HG02763 (cell line): ENCODE data around the gene KCNJ16.

Source experiments
- ATAC-seq: cut with Tn5 transposase; IDR thresholded peaks from one replicate; pipeline ENCODE4 v1.9.1; 2021; ENCODE audit warnings: mild to moderate bottlenecking, moderate library complexity; ENCODE audit not compliant: unreplicated experiment

The KCNJ16 gene

DNA sequence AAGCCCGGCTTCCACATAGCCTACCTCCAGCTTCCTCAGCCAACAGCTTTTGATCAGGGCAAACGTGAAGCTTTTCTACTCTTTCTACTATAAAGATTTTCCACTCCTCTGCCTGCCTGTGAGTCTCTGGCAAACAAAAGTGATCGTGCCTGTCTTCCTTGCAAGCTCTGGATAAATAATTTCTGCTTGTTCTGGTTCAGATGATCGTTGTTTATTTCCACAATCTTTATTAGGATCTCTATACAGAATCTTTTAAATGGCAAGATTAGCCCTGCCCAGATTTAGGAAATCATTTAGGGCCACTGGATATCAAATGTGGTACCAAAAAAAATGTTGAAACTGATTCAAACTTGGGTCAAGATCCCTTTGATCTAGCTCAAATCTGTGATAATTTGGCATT is 20.4 kb downstream of the KCNJ16 start:
- ATAC-seq, result no peak

DNA sequence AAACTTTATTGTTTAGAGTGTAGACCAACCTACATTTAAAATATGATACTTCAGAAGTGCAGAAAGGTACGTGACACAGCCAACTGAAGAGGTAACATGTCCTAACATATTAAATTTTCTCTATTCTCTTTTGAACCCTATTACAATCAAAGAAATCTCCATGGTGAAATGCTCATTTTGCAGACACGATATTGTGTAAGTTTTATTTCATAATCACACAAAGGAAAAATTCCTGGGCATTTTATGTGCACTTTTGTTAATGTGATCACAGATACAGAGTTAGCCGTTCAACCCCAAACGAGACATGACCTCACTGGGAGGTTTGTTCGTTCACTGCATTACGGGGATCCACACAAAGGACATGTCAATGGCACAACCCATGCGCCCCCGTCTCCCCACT is 21.8 kb downstream of the KCNJ16 start:
- no peak for ATAC-seq

DNA sequence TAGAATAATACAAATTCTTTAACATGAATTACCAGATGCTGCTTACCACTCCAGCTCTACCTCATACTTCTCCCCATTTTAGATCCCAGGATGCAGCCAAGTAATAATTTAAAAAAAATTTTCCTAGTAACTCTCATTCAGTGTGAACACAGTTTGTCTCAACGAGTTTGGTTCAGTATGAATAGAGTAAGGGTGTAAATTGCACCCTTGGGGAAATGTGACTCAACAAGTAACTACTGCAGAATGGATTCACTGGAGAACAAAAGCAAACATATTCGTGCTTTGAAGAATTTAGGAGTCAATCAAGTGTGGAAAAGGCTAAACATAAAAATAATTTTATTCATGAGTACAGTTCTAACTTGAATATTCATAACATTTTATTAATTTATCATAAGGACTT is 23.0 kb downstream of the KCNJ16 start:
- no peak for ATAC-seq

DNA sequence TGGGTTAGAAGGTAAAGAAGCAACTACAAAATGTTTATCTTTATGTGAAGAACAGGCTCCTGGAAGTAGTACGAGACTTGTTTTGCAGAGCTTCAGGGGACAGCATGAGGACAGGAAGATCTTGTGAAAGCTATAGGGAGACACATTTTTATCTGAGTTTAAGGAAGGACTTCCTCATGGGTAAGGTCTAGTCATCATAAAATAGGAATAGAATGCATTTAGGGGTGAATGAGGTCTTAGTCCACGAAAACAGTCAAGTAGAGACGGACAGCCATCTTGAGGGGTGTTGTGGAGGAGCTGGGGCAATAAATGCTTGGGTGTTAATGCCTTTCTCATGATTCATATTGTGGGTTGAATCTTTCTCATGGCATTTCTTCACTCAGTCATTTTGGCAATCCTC is 24.3 kb downstream of the KCNJ16 start:
- no peak for ATAC-seq

DNA sequence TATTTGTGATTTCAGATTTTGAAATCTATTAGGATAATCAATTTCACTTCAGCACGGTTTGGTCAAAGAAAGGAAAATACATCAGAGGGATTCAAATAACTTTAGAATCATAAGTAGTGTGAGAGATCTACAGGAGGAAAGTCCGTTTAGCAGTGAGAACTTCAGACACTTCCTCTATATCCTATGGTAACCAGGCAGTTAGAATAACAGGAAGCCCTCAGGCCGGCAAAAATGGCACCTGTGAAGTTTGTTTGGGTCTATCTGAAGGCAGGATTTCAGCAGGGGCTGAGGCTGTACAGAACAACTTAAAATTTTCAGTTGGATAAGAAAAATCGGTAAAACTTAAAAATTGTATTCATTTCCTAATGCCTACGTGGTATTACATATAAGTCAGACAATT is 24.9 kb downstream of the KCNJ16 start:
- no peak for ATAC-seq

DNA sequence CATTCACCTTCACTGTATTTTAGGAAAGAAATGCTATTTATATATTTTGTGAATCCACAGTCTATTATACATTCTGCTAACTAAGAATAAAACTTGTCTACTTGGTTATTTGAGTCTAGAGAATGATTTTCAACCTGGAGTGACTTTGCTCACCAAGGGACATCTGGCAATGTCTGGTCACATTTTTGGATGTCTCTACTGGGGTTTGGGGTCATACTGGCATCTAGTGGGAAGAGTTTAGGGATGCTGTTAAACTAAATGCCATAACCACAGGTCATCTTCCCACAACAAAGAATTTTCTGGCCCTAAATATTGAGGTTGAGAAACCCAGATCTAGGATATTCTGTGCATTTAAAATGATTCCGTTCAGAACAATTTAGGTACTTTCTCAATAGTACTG is 26.0 kb downstream of the KCNJ16 start:
- no peak for ATAC-seq

DNA sequence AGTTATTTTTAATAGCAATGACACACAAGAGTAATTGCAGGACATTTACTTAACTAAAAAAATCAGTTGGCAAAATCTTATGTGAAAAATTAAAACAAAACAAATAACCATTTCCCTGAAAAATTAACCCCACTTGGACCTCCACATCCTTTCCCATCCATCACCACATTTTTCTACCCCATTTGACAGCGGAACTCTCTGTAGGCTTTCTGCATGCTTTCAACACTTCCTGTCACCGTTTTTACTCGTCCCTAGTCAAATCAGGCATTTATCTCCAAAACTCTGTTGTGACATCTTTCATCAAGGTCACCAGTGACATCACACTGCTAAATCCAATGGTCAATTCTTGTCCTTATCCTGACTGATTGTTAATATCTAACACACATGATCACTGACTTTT is 27.5 kb downstream of the KCNJ16 start:
- no peak for ATAC-seq

DNA sequence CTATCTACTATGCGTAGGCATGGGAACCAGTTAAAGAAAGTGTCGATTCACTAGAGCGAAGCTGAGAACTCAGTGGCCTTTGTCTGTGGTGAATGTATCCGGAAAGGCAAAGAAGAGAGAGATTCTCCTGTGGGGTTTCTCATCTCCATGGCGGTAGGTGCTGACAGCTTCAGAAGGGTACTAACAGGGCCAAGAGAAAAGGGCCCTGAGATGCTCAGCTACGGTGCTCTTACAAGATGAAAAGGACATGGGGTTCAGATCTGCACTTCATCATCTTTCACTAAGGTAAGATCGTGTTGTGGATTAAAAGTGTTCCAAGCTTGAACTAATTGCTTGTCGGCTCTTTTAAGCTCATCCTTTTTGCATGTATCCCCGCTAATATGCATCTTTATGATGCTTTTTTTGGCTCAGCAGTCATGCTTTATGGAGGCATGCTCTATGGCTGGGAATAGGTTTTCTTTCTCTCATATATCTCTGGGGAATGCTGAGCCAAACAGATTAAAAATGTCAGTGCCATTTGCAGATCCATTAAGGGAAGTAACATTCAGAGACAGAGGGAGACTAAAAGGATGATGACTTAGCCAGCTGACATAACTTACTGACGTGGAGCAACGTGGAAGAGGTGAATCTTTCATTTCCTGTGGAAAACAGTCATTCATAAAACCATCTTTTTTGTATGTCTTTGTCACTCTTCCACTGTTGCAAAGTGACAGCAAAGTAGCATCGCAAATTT is 29.9 kb downstream of the KCNJ16 start:
- ATAC-seq, result no peak

DNA sequence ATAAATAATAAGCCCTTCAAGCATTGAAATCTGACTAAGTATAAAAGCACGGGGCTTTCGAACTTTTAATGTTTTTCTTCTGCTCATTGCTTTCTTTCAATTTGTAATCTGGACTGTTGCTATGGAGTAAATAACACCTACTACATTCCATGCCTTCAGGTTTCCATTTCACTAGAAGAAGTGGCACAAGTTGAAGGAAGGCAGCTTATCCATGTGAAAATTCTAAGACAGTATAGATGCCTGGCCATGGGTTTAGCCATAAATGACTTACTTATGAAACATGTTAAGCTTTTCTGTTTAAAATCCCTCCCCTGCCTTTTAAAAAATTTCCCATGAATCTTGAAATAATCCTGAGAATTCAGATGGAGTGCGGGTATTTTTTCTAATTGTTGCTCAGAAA is 30.6 kb downstream of the KCNJ16 start:
- no peak for ATAC-seq

DNA sequence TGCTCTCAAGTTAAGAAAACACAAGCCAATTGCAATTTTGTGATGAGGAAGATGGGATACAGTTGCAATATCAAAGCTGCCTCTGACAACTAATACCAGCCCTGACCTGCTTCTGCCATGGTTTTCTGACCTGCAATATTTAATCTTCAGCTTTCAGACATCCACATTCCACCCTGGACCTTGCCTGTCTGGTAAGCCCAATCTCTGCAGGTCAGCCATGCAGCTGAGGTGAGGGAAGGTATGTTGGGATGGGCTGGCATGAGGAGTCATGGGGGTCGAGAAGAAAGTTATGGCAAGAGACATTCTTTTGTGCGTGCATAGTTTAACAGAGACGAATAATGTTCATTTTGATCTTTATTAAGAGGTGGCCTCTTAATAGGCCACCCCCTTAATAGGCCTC is 31.5 kb downstream of the KCNJ16 start:
- ATAC-seq, result no peak

DNA sequence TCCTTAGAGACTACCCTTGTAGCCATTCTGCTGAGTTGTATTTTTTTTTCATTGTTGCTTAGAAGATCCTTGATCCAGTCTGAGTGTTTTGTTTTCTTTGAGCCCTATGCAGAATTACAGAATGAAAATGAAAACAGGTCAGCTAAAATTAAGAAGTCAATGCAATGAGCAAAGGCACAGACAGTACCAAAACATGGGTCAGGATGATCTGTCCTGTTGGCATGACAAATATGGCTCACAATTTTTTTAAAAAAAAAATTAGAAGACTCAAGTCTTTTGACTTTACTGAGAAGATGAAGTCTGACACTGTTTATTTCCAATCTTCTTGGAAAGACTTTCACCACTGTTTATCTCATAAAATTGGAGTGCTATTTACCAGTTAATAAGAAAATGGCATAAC is 32.4 kb downstream of the KCNJ16 start:
- ATAC-seq, result no peak

DNA sequence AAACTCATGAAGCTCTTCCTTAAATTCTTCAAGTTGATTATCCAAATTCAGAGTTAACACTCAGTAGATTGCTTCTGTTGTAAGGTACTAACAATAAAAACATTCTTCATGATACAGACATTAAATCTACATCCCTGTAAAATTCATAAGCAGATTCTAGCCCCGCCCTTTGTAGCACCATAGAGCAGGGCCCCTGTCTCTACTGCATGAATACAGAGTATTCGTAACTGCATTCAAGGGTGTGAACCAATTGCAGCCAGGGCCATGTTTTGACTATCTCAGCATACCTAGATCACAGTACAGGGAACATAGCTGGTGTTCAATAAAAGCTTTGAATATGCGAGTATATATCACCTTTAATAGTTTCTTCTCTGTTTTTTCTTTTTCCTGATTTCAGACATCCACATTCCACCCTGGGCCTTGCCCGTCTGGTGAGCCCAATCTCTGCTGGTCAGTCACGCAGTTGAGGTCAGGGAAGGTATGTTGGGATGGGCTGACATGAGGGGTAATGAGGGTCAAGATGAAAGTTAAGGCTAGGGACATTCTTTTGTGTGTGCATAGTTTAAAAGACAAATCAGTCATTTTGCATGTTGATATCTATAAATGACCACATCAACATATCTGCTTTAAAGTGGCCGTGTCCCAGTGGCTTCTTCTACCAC is 33.0 kb downstream of the KCNJ16 start:
- no peak for ATAC-seq

DNA sequence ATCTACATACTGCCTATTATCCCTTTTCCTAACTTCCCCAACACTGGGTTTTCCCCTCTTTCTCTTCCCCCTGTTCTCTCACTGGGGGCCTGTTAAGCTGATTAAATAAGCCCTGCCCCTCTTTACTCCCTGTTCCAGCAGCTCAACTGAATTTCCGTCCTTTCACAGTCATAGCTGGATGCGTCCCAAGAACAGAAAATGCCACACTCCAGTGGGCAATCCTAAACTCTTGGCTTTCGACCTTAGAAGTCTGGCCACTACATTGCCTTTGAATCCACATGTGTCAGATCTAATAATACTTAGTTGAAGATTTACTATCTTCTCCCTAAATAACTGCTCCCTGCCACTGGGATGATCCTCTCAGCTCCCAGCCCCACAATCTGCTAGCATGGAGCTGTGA is 34.5 kb downstream of the KCNJ16 start:
- no peak for ATAC-seq

DNA sequence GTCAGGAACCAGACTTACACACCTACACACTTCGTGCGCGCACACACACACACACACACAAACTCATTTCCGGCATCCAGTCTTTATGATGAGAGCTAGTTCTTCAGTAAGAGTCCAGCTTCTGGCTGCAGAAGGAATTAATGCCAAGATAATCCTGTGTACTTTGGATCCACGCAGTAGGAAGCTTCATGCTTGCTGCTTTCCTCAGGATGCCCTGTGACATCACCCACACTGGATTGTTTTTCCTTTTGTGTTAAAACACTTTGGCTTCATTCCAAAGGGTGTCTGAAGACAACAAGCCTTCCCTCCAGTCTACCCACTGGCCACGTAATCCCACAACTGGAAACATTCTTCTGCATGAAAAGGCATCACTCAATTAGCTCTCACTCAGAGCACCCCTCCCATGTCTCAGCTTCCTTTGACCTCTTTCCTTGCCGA is 35.4 kb downstream of the KCNJ16 start:
- no peak for ATAC-seq

DNA sequence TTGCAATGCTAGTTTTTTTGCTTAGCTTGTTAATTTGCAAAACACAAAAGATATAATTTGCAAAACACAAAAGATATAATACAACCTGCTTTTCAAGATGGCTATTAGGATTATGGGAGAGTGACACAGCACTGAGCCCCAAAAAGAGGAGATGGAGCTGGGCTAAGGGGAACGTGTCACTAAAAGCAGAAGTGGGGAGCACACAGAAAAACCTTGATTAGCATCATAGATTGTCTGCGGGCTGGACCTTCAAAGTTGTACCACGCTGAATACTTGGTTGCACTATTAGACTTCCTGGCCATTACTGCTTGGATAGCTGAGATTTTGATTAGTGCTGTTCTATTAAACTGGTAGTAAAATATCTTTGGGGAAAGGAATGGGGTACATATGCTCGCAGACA is 36.2 kb downstream of the KCNJ16 start:
- no peak for ATAC-seq

DNA sequence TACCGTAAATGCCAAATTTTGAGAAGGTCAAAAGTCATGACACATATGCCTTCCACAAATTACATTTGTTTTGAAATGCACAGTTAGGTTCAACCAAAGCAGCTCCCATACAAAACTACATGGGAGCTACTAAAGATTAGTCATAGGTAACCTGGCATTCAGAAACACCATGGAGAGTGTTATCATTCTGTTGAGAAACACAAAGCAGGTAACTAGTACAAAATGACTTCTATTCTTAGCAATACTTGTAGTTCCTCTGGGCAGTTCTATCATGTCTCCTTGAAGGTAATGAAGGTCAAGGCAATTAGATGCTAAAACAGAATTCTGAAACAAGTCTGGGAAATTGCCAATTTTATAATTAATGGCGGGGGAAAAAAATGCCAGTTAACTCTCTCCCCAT is 39.4 kb downstream of the KCNJ16 start:
- ATAC-seq, result no peak

DNA sequence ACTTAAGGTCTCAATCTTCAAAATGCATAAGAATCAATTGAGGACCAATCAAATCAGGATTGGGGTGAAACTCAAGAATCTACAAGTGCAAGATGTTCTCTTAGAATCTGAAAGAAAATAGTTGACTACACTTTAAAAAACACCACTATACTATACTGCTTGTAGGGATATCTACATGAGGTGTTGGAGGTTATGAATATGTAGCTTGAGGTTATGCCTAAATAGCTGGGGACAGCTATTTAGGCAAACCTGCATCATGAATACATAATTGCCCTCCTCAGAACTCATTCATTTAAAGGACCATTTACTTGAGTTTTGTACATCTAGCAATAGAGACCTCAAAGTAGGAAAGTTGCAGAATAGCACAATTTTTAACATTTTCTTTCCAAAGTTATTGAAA is 40.1 kb downstream of the KCNJ16 start:
- no peak for ATAC-seq

DNA sequence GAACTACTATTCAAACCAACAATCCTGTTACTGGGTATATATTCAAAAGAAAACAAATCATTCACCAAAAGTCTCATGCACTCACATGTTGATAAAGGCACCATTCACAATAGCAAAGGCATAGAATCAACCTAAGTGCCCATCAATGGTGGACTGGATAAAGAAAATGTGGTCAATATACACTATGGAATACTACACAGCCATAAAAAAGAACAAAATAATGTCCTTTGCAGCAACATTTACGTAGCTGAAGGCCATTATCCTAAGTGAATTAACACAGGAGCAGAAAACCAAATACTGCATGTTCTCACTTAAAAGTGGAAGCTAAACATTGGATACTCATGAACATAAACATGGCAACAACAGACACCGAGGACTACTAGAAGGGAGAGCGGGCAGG is 41.9 kb downstream of the KCNJ16 start:
- no peak for ATAC-seq

DNA sequence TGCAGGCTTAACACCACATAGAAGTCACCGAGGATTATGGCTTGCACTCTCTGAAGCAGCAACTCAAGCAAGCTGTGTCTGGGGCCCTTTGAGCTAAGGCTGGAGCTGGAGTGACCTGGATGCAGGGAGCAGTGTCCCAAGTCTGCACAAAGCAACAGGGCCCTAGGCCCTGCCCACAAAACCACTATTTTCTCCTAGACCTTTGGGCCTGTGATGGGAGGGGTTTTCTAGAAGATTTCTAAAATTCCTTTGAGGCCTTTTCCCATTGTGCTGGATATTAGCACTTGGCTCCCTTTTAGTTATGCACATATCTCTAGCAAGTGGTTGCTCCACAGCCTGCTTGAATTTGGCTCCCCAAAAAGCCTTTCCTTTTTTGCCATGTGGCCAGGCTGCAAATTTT is 44.5 kb downstream of the KCNJ16 start:
- no peak for ATAC-seq

DNA sequence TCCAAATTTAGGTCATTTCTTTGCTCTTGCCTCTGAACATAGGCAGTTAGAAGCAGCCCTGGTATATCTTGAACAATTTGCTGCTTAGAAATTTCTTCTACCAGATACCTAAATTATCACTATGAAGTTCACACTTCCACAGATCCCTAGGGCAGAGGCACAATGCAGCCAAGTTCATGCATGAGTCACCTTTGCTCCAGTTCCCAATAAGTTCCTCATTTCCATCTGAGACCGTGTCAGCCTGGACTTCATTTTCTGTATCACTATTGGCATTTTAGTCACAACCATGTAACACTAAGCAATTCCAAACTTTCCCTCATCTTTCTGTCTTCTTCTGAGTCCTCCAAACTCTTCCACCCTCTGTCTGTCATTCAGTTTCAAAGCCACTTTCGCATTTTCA is 45.0 kb downstream of the KCNJ16 start:
- ATAC-seq, result no peak

DNA sequence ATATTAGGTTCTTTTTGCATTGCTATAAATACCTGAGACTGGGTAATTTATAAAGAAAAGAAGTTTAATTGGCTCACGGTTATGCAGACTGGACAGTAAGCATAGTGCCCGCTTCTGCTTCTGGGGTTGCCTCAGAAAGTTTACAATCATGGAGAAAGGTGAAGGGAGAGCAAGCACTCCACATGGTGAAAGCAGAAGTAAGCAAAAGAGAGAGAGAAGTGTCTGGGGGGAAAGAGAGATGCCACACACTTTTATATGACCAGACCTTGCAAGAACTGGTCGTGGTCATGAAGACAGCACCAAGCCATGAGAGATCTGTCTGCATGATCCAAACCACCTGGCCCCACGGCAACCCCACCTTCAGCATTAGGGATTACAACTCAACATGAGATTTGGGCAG is 45.4 kb downstream of the KCNJ16 start:
- no peak for ATAC-seq

DNA sequence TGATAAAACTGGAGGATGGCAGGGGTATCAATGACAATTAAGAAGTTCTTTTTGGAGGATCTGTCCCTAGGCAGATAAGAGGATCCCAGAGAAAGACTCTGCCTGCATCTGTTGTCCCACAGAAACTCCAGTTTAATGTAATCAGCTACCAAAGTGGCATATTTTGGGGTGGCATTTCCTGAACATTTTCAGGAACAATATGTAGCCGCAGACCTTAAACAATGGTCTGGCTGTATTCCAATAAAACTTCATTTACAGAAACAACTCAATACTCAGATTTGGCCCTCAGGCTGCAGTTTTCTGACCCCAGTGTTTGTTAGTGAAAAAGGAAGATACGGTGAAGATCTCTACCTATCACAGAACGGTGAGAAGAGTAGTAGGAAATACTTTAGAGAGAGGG is 46.1 kb downstream of the KCNJ16 start:
- no peak for ATAC-seq

DNA sequence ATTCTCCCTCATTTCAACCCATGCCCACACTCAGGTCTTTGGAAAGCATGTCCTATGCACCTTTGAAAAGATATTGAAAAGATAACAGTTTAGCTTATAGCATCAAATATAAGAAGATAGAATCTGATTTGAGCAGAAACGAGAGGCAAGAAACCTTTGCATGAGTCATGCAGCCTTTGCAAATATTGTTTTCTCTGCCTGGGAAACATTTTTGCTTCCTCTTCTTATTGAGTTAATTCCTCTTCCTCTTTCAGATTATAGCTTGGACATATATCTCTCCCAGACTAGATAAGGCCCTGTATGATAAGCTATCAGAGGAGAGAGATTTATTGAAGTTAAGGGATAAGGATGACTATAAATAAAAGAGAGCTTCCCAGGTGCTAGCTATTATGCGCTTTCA is 48.2 kb downstream of the KCNJ16 start:
- no peak for ATAC-seq
